Colonic mucosa (tissue), 4 donors: ENCODE data around the gene RTN4IP1. TPM values are rescaled to one million over a fixed set of nuclear protein-coding genes. Genes with fewer than 3 reads are reported as not detected.

Experiments used
- DNase-seq: peaks from one replicate; pipeline ENCODE4 v3.0.0-alpha.2; 2020
- H3K27ac ChIP-seq: fragments of 200-600 bp; one replicate; pipeline ENCODE4 v1.8.0; 2021
- H3K27me3 ChIP-seq: fragments of 200-600 bp; one replicate; pipeline ENCODE4 v1.8.0; 2021
- H3K36me3 ChIP-seq: fragments of 200-600 bp; one replicate; pipeline ENCODE4 v1.8.0; 2021
- H3K4me1 ChIP-seq: fragments of 200-600 bp; one replicate; pipeline ENCODE4 v1.8.0; 2021; ENCODE audit warnings: mild to moderate bottlenecking
- H3K4me3 ChIP-seq: fragments of 200-600 bp; one replicate; pipeline ENCODE4 v1.8.0; 2021
- H3K9ac ChIP-seq, 2 donors: one replicate each; pipeline ENCODE4 v1.7.0; 2013; ENCODE audit warnings: control low read depth in 2 of 2, low read depth in 2 of 2, low read length in 2 of 2
- H3K9me3 ChIP-seq: fragments of 200-600 bp; one replicate; pipeline ENCODE4 v1.8.0; 2021
- CTCF ChIP-seq: fragments of 200-600 bp; IDR thresholded peaks from one replicate; pipeline ENCODE4 v1.8.0; 2022; ENCODE audit warnings: antibody characterized with exemption, mild to moderate bottlenecking
- intact Hi-C: fragments of 100-400 bp; cut with DNase I; formaldehyde crosslinking; loops from one replicate; pipeline ENCODE4 v1.14.1; 2022
- total RNA-seq, 2 donors: library from RNA; stranded (reverse); fragmentation: NEBNext Ultra II Directional in 1 of 2; extraction: Animal tissue kit (Norgen Biotek cat#: 25700) in 1 of 2; gene quantifications; one replicate each; pipeline ENCODE4 v1.2.1, GENCODE V29; 2021
- donor health status: healthy.
- donor health status: DM: no; HTN: no; CAD: no.
- donor health status: DM: no; HTN: no; CAD: no.

RTN4IP1 gene
- total RNA-seq, 2 donors from 2014 or later = 12.2 to 18.5 TPM

- no peak overlapping the region for H3K9ac ChIP-seq
- no peak overlapping the region for H3K27ac ChIP-seq
- no peaks in the 10 kb centered on the region for H3K4me1 ChIP-seq
- no peaks in the 10 kb centered on the region for H3K9me3 ChIP-seq
- no peaks in the 10 kb centered on the region for H3K27me3 ChIP-seq
- H3K36me3 ChIP-seq = peaks cover 3% of the 10 kb centered on the region
- no peak overlapping the region for H3K4me3 ChIP-seq
- intact Hi-C loops = no loop called here
- TF ChIP-seq CTCF = no peak
- DNase-seq = no peak
Observed at GRCh38 chr6:106538145-106538544, 91.2 kb downstream of the RTN4IP1 start.

- H3K27ac ChIP-seq = no peak overlapping the region
- no peak for TF ChIP-seq CTCF
- no peaks in the 10 kb centered on the region for H3K27me3 ChIP-seq
- peaks cover 3% of the 10 kb centered on the region for H3K36me3 ChIP-seq
- intact Hi-C loops = no loop called here
- no peaks in the 10 kb centered on the region for H3K4me1 ChIP-seq
- no peaks in the 10 kb centered on the region for H3K9me3 ChIP-seq
- H3K4me3 ChIP-seq = no peak overlapping the region
- DNase-seq = no peak
- no peak overlapping the region for H3K9ac ChIP-seq
Observed at GRCh38 chr6:106537662-106538061, 91.6 kb downstream of the RTN4IP1 start.

- Histone ChIP-seq H3K36me3 (peaks cover 3% of the 10 kb centered on the region), H3K27me3 (no peaks in the 10 kb centered on the region), H3K27ac (no peak overlapping the region), H3K9me3 (no peaks in the 10 kb centered on the region), H3K9ac (no peak overlapping the region), H3K4me1 (no peaks in the 10 kb centered on the region), H3K4me3 (no peak overlapping the region)
- intact Hi-C loops = no loop called here
- no peak for DNase-seq
- no peak for TF ChIP-seq CTCF
Observed at GRCh38 chr6:106536851-106537250, 92.4 kb downstream of the RTN4IP1 start.

GRCh38 chr6:106536357-106536756 lies 92.9 kb downstream of the RTN4IP1 start:
- Histone ChIP-seq H3K27ac (no peak overlapping the region), H3K4me3 (no peak overlapping the region), H3K9me3 (no peaks in the 10 kb centered on the region), H3K9ac (no peak overlapping the region), H3K4me1 (no peaks in the 10 kb centered on the region), H3K27me3 (no peaks in the 10 kb centered on the region), H3K36me3 (peaks cover 3% of the 10 kb centered on the region)
- no peak for DNase-seq
- TF ChIP-seq CTCF = no peak
- intact Hi-C loops = no loop called here

GRCh38 chr6:106535012-106535411 lies 94.3 kb downstream of the RTN4IP1 start:
- DNase-seq = no peak
- Histone ChIP-seq H3K4me1 (no peaks in the 10 kb centered on the region), H3K4me3 (no peak overlapping the region), H3K27ac (no peak overlapping the region), H3K36me3 (peaks cover under 1% of the 10 kb centered on the region), H3K9ac (no peak overlapping the region), H3K9me3 (no peaks in the 10 kb centered on the region), H3K27me3 (no peaks in the 10 kb centered on the region)
- intact Hi-C loops = no loop called here
- TF ChIP-seq CTCF = no peak

- Histone ChIP-seq H3K27me3 (no peaks in the 10 kb centered on the region), H3K4me1 (no peaks in the 10 kb centered on the region), H3K9me3 (no peaks in the 10 kb centered on the region), H3K9ac (no peak overlapping the region), H3K27ac (no peak overlapping the region), H3K4me3 (no peak overlapping the region), H3K36me3 (no peaks in the 10 kb centered on the region)
- no peak for DNase-seq
- intact Hi-C loops = no loop called here
- no peak for TF ChIP-seq CTCF
Observed at GRCh38 chr6:106534564-106534982, 94.7 kb downstream of the RTN4IP1 start.
